Small intestine (tissue), 16 donors: ENCODE measurements around the gene DCK. TPM values are rescaled to one million over a fixed set of nuclear protein-coding genes. Genes with fewer than 3 reads are reported as not detected.

ENCODE experiments used
- DNase-seq, 2 donors: peaks; one replicate each; pipeline versions ENCODE4 v3.0.0 to v3.0.0-alpha.2; 2013
- FAIRE-seq: peaks from 2 replicates; lab custom pipeline; 2012; peaks lifted over from hg19 to GRCh38; lab: Jason Lieb, UNC
- H3K27ac ChIP-seq, 3 donors: one replicate each; pipeline ENCODE4 v1.5.1; 2013; ENCODE audit warnings: low read length in 2 of 3, mild to moderate bottlenecking in 2 of 3, control low read depth in 1 of 3, inconsistent platforms in 1 of 3, low read depth in 1 of 3, moderate library complexity in 1 of 3
- H3K27me3 ChIP-seq, 3 donors: one replicate each; pipeline ENCODE4 v1.6.1; 2013; ENCODE audit warnings: low read length in 3 of 3, inconsistent platforms in 1 of 3; ENCODE audit not compliant: control insufficient read depth in 3 of 3, insufficient read depth in 3 of 3
- H3K36me3 ChIP-seq, 3 donors: one replicate each; pipeline ENCODE4 v1.6.1; 2013; ENCODE audit warnings: low read length in 3 of 3, inconsistent platforms in 1 of 3, low read depth in 1 of 3, mild to moderate bottlenecking in 1 of 3, moderate library complexity in 1 of 3; ENCODE audit not compliant: control insufficient read depth in 3 of 3, insufficient read depth in 2 of 3
- H3K4me1 ChIP-seq, 3 donors: one replicate each; pipeline ENCODE4 v1.6.1; 2013; ENCODE audit warnings: low read length in 2 of 3, inconsistent platforms in 1 of 3, low read depth in 1 of 3, mild to moderate bottlenecking in 1 of 3, moderate library complexity in 1 of 3; ENCODE audit not compliant: control insufficient read depth in 3 of 3, insufficient read depth in 2 of 3
- H3K4me3 ChIP-seq, 3 donors: one replicate each; pipeline ENCODE4 v1.5.1; 2013; ENCODE audit warnings: low read length in 3 of 3, control low read depth in 1 of 3, inconsistent platforms in 1 of 3, low read depth in 1 of 3, mild to moderate bottlenecking in 1 of 3, moderate library complexity in 1 of 3
- H3K9me3 ChIP-seq, 2 donors: one replicate each; pipeline ENCODE4 v1.6.1; 2013; ENCODE audit warnings: low read depth in 1 of 2, low read length in 1 of 2; ENCODE audit not compliant: control insufficient read depth in 2 of 2, insufficient read depth in 1 of 2
- WGBS, 3 donors: extraction: QIAGEN DNeasy Blood & Tissue Kit; methylation state at CpG; one replicate each; pipeline ENCODE4 v1.1.7; 2013; 5-methylcytosine and 5-hydroxymethylcytosine counted together
- long read RNA-seq, 10 donors: transcript quantifications; one replicate each; lab custom pipeline, GENCODE V29; 2026
- polyA plus RNA-seq, 4 donors: library from polyadenylated mRNA; stranded (reverse) in 3 of 4; unstranded in 1 of 4; fragments of 200-250 nt in 3 of 4; fragments of 120-200 nt in 1 of 4; gene quantifications; one replicate each; pipeline versions ENCODE4 v1.2.1 to v1.2.3, GENCODE V29; 2013
- donor health status: healthy with polysubstance abuse.
- donor health status: control.
- donor health status: control.
- donor health status: Bipolar disorder and iron deficiency.
- donor health status: healthy.

DCK gene
- 10 to 100 TPM in 2 of 4 donors, 1 to 10 TPM in 2; 7.4 to 18.9 (median 13.4) TPM for polyA plus RNA-seq
- long read RNA-seq, donor 1, transcript DCK-201 (7 exons, 2,716 nt), result major isoform, 18 of 18 reads
- long read RNA-seq, donor 1, partial matches to known transcripts, result 0 of 18 reads
- long read RNA-seq, donor 1, other reads (novel, unspliced or antisense), result 0 of 18 reads
- long read RNA-seq, donor 2, partial matches to known transcripts, result 0 of 4 reads
- long read RNA-seq, donor 2, other reads (novel, unspliced or antisense), result 0 of 4 reads
- long read RNA-seq, donor 3, transcript DCK-201 (7 exons, 2,716 nt), result major isoform, 5 of 17 reads
- long read RNA-seq, donor 3, partial matches to known transcripts, result 12 of 17 reads
- long read RNA-seq, donor 3, other reads (novel, unspliced or antisense), result 0 of 17 reads
- long read RNA-seq, donor 4, result 0 reads
- long read RNA-seq, donor 5, partial matches to known transcripts, result 0 of 3 reads
- long read RNA-seq, donor 5, other reads (novel, unspliced or antisense), result 0 of 3 reads
- long read RNA-seq, donor 6, transcript DCK-201 (7 exons, 2,716 nt), result major isoform, 6 of 7 reads
- long read RNA-seq, donor 6, partial matches to known transcripts, result 0 of 7 reads
- long read RNA-seq, donor 6, other reads (novel, unspliced or antisense), result 0 of 7 reads
- long read RNA-seq, donor 7, transcript DCK-201 (7 exons, 2,716 nt), result major isoform, 16 of 16 reads
- long read RNA-seq, donor 7, partial matches to known transcripts, result 0 of 16 reads
- long read RNA-seq, donor 7, other reads (novel, unspliced or antisense), result 0 of 16 reads
- long read RNA-seq, donor 8, partial matches to known transcripts, result 0 of 2 reads
- long read RNA-seq, donor 8, other reads (novel, unspliced or antisense), result 0 of 2 reads
- long read RNA-seq, donor 9, partial matches to known transcripts, result 0 of 1 reads
- long read RNA-seq, donor 9, other reads (novel, unspliced or antisense), result 0 of 1 reads
- long read RNA-seq, donor 10, transcript DCK-201 (7 exons, 2,716 nt), result major isoform, 7 of 7 reads
- long read RNA-seq, donor 10, partial matches to known transcripts, result 0 of 7 reads
- long read RNA-seq, donor 10, other reads (novel, unspliced or antisense), result 0 of 7 reads

DNA sequence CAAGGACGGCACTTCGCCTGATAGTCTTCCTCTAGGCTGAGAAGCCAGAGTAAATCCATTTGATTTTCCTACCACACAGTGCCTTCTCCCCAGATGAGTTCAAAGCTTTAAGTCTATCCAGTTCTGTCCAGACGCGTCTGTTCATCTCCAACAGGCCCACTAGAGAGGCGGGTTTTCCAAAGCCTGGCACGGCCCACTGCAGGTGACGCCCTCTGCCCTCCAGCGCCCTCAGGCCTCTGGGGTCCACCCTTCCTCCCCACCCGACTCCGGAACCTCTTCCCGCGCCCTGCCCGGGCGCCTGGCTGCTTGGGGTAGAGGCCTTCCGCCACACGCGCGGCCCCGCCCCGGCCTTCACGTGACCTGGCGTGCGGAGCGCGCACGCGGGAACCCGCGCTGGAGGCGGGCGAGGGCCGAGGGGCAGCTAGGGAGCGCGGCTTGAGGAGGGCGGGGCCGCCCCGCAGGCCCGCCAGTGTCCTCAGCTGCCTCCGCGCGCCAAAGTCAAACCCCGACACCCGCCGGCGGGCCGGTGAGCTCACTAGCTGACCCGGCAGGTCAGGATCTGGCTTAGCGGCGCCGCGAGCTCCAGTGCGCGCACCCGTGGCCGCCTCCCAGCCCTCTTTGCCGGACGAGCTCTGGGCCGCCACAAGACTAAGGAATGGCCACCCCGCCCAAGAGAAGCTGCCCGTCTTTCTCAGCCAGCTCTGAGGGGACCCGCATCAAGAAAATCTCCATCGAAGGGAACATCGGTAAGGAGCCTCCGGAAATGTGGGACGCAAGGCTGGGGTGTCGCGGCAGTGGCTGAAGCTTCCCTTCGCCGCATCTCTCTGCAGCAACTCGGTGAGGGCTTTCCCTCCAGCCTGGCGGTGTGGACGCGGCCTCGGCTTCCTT lies at the start of gene DCK:
TSS of gene DCK (plus strand) at position 469 of the 888 bp plus-strand sequence. CDS start at position 656, 187 bp downstream.
- FAIRE-seq (no peak), DNase-seq (peak; percentile 94 to 98)
- Histone ChIP-seq H3K4me3 (peak within 1 kb of the TSS; percentile 62 to 95 (median 72)), H3K27ac (peak within 1 kb of the TSS; percentile 82 to 93 (median 83)), H3K27me3 (no peaks in the 10 kb centered on the region), H3K4me1 (peaks cover 0 to 14% (median 6%) of the 10 kb centered on the region in 3 donors), H3K9me3 (no peaks in the 10 kb centered on the region), H3K36me3 (peaks cover 0 to 4% (median 0%) of the 10 kb centered on the region in 3 donors)
- WGBS, 3 donors, result 0 to 1% (median 0%) methylated on average over 62 to 74 of the region's 74 CpGs

- Histone ChIP-seq H3K36me3 (peaks cover 0 to 2% (median 0%) of the 10 kb centered on the region in 3 donors), H3K4me3 (no peak overlapping the region), H3K27me3 (no peaks in the 10 kb centered on the region), H3K27ac (no peak overlapping the region), H3K4me1 (no peaks in the 10 kb centered on the region), H3K9me3 (peaks cover 0 to 2% of the 10 kb centered on the region in 2 donors)
- 48 to 63% (median 58%) methylated on average over 3 of the region's 3 CpGs for WGBS, 3 donors
- DNase-seq (no peak), FAIRE-seq (no peak)
Measured at GRCh38 chr4:70945046-70945445, 48.4 kb upstream of the DCK start.

DNA sequence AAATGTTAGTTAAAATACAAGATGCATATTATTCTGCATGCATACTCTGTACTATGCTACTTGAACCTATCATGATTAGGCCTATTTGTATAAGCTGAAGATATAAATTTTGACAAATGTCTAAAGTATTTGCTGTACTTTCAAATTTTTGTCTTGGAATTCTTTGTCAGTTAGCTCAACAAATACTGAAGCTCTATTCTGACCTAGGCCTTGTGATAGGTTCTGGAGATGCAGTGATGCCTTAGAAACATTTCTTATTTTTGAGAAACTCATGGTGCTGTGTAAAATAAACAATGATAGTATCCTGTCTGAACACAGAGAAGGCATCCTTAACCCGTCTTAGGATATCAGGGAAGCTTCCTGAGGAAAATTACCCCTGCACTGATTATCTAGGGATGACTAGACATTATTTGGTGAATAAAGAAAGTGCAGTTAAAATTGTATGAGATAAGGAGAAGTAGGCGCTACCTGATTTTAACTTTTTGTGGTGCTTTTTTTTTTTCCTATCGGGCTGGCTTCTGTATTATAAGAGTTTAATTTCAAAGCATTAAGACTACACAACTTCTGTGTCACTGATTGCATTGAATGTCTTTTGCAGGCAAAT lies 47.9 kb upstream of the DCK start:
- WGBS, 3 donors, result 87 to 95% (median 92%) methylated on average over 3 of the region's 3 CpGs
- Histone ChIP-seq H3K4me1 (no peaks in the 10 kb centered on the region), H3K4me3 (no peak overlapping the region), H3K27me3 (no peaks in the 10 kb centered on the region), H3K9me3 (no peaks in the 10 kb centered on the region), H3K27ac (no peak overlapping the region), H3K36me3 (no peaks in the 10 kb centered on the region)
- no peak for DNase-seq
- no peak for FAIRE-seq

GRCh38 chr4:70946939-70947338 lies 46.5 kb upstream of the DCK start:
- Histone ChIP-seq H3K36me3 (peaks cover 0 to 2% (median 0%) of the 10 kb centered on the region in 3 donors), H3K27me3 (no peaks in the 10 kb centered on the region), H3K4me3 (no peak overlapping the region), H3K9me3 (no peaks in the 10 kb centered on the region), H3K4me1 (no peaks in the 10 kb centered on the region), H3K27ac (no peak overlapping the region)
- WGBS, 3 donors, result 80 to 94% (median 86%) methylated on average over 4 of the region's 4 CpGs
- FAIRE-seq (no peak), DNase-seq (no peak)

DNA sequence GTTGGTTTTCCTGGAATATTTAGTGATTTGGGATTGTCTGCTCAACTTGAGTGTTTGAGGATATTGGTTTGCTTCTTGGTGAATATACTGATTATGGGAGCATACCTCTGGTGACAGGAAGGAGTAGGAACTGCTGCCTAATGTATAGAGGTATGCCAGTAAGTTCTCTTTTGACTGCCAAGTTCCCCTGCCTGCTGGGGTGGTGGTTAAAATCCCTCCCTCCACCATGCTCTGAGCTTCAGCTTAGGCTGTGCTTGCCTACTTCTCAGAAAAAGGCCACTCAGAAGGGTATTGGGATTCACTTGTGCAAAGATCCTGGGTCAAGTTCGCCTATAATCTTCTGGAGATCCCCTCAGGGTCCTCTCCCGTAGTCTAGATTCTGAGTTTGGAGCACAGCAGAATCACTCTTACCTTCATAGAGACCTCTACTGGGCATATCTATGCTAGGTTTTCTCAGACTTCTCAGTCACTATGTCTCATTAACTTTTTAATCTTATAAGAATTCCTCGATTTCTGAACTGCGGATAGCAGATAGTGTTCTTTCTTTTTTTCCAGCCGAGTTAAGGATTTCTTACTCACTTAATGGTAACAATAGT lies 44.7 kb upstream of the DCK start:
- no peak overlapping the region for H3K27ac ChIP-seq
- H3K4me1 ChIP-seq, result no peaks in the 10 kb centered on the region
- no peak overlapping the region for H3K4me3 ChIP-seq
- FAIRE-seq (no peak), DNase-seq (no peak)
- H3K9me3 ChIP-seq, result no peaks in the 10 kb centered on the region
- 84 to 89% (median 87%) methylated on average over 5 of the region's 5 CpGs for WGBS, 3 donors
- peaks cover 0 to 2% (median 0%) of the 10 kb centered on the region in 3 donors for H3K36me3 ChIP-seq
- H3K27me3 ChIP-seq, result no peaks in the 10 kb centered on the region

DNA sequence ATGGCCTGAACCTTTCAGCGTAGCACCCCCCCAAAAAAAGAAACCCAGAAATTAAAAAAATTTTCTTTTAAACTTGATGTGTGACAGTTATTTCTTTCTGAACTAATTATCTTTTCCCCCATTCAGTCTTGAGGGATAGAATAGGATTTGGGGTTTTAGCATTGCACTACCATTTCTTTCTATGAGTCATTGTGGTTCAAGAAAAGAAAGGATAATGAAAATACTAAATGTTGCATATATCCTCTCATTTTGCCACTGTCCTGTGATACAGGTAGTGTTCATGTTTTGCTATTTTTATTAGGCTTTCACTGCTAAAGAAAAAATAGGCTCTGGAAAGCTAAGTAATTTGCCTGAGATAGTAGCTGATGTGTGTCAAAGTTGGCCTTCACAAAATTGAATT lies 39.4 kb upstream of the DCK start:
- Histone ChIP-seq H3K27me3 (no peaks in the 10 kb centered on the region), H3K4me3 (no peak overlapping the region), H3K4me1 (no peaks in the 10 kb centered on the region), H3K27ac (no peak overlapping the region), H3K36me3 (peaks cover 0 to 5% (median 2%) of the 10 kb centered on the region in 3 donors), H3K9me3 (no peaks in the 10 kb centered on the region)
- 62 to 97% (median 88%) methylated on average over 1 of the region's 1 CpG for WGBS, 3 donors
- DNase-seq, result no peak
- no peak for FAIRE-seq

GRCh38 chr4:70956549-70957210 lies 36.8 kb upstream of the DCK start:
- H3K27ac ChIP-seq, result no peak overlapping the region
- no peaks in the 10 kb centered on the region for H3K9me3 ChIP-seq
- DNase-seq, result no peak
- no peak for FAIRE-seq
- 88 to 91% (median 88%) methylated on average over 5 of the region's 5 CpGs for WGBS, 3 donors
- peaks cover 0 to 12% (median 1%) of the 10 kb centered on the region in 3 donors for H3K36me3 ChIP-seq
- H3K4me3 ChIP-seq, result no peak overlapping the region
- H3K27me3 ChIP-seq, result no peaks in the 10 kb centered on the region
- no peaks in the 10 kb centered on the region for H3K4me1 ChIP-seq
